Hepatocyte (in vitro differentiated cells): ENCODE data around the gene NAV3.

ENCODE experiments used
- EZH2 ChIP-seq: fragments of 200-600 bp; sonication (generic); IDR thresholded peaks from 2 replicates; pipeline ENCODE4 v1.6.1; 2016; ENCODE audit warnings: antibody characterized with exemption, mild to moderate bottlenecking, borderline replicate concordance
- TF ChIP-seq, protein P1 (sequence below): fragments of 200-600 bp; sonication (generic); IDR thresholded peaks from 2 replicates; pipeline ENCODE4 v1.5.1; 2016; ENCODE audit warnings: antibody characterized with exemption, mild to moderate bottlenecking; ENCODE audit not compliant: poor library complexity

DNA sequence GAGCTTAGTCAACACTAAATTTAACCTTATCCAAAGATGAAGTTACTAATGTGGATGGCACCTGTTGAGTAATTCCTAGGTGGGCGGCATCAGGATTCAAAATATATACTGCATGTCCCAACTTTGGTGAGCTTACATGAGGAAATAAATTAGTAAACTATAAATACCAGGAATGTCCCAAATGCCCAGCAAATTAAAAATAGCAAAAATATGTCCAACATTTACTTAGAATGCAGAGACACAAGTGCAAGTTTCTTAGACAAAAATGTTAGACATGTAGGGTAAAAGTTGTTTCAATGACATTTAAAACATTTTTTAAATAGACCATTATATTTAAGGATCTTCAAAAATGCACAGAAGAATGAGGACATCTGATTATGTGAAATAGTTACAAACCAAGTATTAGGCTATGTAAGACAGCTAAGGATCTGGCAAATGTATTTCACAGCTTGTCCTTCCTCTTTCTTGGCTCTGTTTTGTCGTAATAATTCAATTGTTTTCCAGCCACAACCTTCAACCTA, 115.9 kb downstream of the NAV3 start:
- TF ChIP-seq, protein P1, sequence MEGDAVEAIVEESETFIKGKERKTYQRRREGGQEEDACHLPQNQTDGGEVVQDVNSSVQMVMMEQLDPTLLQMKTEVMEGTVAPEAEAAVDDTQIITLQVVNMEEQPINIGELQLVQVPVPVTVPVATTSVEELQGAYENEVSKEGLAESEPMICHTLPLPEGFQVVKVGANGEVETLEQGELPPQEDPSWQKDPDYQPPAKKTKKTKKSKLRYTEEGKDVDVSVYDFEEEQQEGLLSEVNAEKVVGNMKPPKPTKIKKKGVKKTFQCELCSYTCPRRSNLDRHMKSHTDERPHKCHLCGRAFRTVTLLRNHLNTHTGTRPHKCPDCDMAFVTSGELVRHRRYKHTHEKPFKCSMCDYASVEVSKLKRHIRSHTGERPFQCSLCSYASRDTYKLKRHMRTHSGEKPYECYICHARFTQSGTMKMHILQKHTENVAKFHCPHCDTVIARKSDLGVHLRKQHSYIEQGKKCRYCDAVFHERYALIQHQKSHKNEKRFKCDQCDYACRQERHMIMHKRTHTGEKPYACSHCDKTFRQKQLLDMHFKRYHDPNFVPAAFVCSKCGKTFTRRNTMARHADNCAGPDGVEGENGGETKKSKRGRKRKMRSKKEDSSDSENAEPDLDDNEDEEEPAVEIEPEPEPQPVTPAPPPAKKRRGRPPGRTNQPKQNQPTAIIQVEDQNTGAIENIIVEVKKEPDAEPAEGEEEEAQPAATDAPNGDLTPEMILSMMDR, result no peak
- no peak for TF ChIP-seq EZH2
